ENCODE measurements around the gene RPH3AL. TPM values are rescaled to one million over a fixed set of nuclear protein-coding genes. Genes with fewer than 3 reads are reported as not detected.
A peak's percentile ranks its signal among the peaks of the same experiment; 100 is the strongest.

Gene RPH3AL
- total and polyA plus RNA-seq, 2 donors from 2014 or later = 18.1 to 55.9 TPM

GRCh38 chr17:353213-353837 is 718 bp upstream of the RPH3AL start:
- H3K9me3 ChIP-seq (ENCODE audit: control insufficient read depth in 2 of 3, insufficient read depth in 1 of 3, low read length in 3 of 3) = no peaks in the 10 kb centered on the region
- no peaks in the 10 kb centered on the region for H3K27me3 ChIP-seq (ENCODE audit: control insufficient read depth, insufficient read depth, low read length)
- TF ChIP-seq, protein P1, sequence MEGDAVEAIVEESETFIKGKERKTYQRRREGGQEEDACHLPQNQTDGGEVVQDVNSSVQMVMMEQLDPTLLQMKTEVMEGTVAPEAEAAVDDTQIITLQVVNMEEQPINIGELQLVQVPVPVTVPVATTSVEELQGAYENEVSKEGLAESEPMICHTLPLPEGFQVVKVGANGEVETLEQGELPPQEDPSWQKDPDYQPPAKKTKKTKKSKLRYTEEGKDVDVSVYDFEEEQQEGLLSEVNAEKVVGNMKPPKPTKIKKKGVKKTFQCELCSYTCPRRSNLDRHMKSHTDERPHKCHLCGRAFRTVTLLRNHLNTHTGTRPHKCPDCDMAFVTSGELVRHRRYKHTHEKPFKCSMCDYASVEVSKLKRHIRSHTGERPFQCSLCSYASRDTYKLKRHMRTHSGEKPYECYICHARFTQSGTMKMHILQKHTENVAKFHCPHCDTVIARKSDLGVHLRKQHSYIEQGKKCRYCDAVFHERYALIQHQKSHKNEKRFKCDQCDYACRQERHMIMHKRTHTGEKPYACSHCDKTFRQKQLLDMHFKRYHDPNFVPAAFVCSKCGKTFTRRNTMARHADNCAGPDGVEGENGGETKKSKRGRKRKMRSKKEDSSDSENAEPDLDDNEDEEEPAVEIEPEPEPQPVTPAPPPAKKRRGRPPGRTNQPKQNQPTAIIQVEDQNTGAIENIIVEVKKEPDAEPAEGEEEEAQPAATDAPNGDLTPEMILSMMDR (IDR thresholded peaks at IDR 0.05; ENCODE audit: borderline replicate concordance, extremely low read depth, insufficient read depth) = no peak
- no peaks in the 10 kb centered on the region for H3K36me3 ChIP-seq (ENCODE audit: control insufficient read depth in 2 of 3, insufficient read depth in 3 of 3, low read length in 3 of 3)
- no peak for FAIRE-seq
- peak overlapping the region; percentile 96 to 97 for H3K27ac ChIP-seq (ENCODE audit: low read depth in 2 of 2, low read length in 2 of 2)
- intact Hi-C loops (cut with DNase I) = no loop called here
- peak in 1 of 5 donors; percentile 66 for DNase-seq
- H3K4me1 ChIP-seq (ENCODE audit: control insufficient read depth in 2 of 3, insufficient read depth in 2 of 3, low read depth in 1 of 3, low read length in 3 of 3) = peaks cover 13 to 64% (median 55%) of the 10 kb centered on the region in 3 donors
- peak overlapping the region in 2 of 3 donors; percentile 22 to 84 for H3K9ac ChIP-seq (ENCODE audit: low read length in 3 of 3)
- H3K4me3 ChIP-seq (ENCODE audit: low read length in 3 of 3) = peak overlapping the region in 2 of 3 donors; percentile 36 to 67

GRCh38 chr17:351875-352420 is 659 bp downstream of the RPH3AL start:
- H3K4me3 ChIP-seq (ENCODE audit: low read length in 3 of 3) = peak overlapping the region; percentile 23 to 67 (median 49)
- intact Hi-C loops (cut with DNase I) = no loop called here
- peak overlapping the region in 2 of 3 donors; percentile 80 to 84 for H3K9ac ChIP-seq (ENCODE audit: low read length in 3 of 3)
- H3K4me1 ChIP-seq (ENCODE audit: control insufficient read depth in 2 of 3, insufficient read depth in 2 of 3, low read depth in 1 of 3, low read length in 3 of 3) = peaks cover 13 to 69% (median 61%) of the 10 kb centered on the region in 3 donors
- H3K27me3 ChIP-seq (ENCODE audit: control insufficient read depth, insufficient read depth, low read length) = no peaks in the 10 kb centered on the region
- no peak for FAIRE-seq
- no peaks in the 10 kb centered on the region for H3K9me3 ChIP-seq (ENCODE audit: control insufficient read depth in 2 of 3, insufficient read depth in 1 of 3, low read length in 3 of 3)
- no peaks in the 10 kb centered on the region for H3K36me3 ChIP-seq (ENCODE audit: control insufficient read depth in 2 of 3, insufficient read depth in 3 of 3, low read length in 3 of 3)
- peak overlapping the region; percentile 96 to 97 for H3K27ac ChIP-seq (ENCODE audit: low read depth in 2 of 2, low read length in 2 of 2)
- no peak for DNase-seq
- TF ChIP-seq, protein P1 (IDR thresholded peaks at IDR 0.05; ENCODE audit: borderline replicate concordance, extremely low read depth, insufficient read depth) = no peak

GRCh38 chr17:351449-351738 is 1.2 kb downstream of the RPH3AL start:
- DNase-seq = no peak
- H3K4me3 ChIP-seq (ENCODE audit: low read length in 3 of 3) = no peak overlapping the region
- H3K36me3 ChIP-seq (ENCODE audit: control insufficient read depth in 2 of 3, insufficient read depth in 3 of 3, low read length in 3 of 3) = no peaks in the 10 kb centered on the region
- intact Hi-C loops (cut with DNase I) = no loop called here
- H3K27ac ChIP-seq (ENCODE audit: low read depth in 2 of 2, low read length in 2 of 2) = peak overlapping the region; percentile 96 to 97
- TF ChIP-seq, protein P1 (IDR thresholded peaks at IDR 0.05; ENCODE audit: borderline replicate concordance, extremely low read depth, insufficient read depth) = no peak
- peak overlapping the region in 1 of 3 donors; percentile 84 for H3K9ac ChIP-seq (ENCODE audit: low read length in 3 of 3)
- H3K27me3 ChIP-seq (ENCODE audit: control insufficient read depth, insufficient read depth, low read length) = no peaks in the 10 kb centered on the region
- no peak for FAIRE-seq
- peaks cover 13 to 69% (median 61%) of the 10 kb centered on the region in 3 donors for H3K4me1 ChIP-seq (ENCODE audit: control insufficient read depth in 2 of 3, insufficient read depth in 2 of 3, low read depth in 1 of 3, low read length in 3 of 3)
- no peaks in the 10 kb centered on the region for H3K9me3 ChIP-seq (ENCODE audit: control insufficient read depth in 2 of 3, insufficient read depth in 1 of 3, low read length in 3 of 3)
